ENCODE measurements around the gene DGKB.

GRCh38 chr7:14394786-14395185 lies 507.8 kb downstream of the DGKB start:
- TF ChIP-seq POLR2AphosphoS5 (IDR thresholded peaks at IDR 0.05; ENCODE audit: low read depth, low read length) (no peak), CTCF (IDR thresholded peaks at IDR 0.05; ENCODE audit: control extremely low read depth in 1 of 3, insufficient read depth in 1 of 3, low read depth in 1 of 3, low read length in 3 of 3) (no peak), SP1 (IDR thresholded peaks at IDR 0.05; ENCODE audit: low read depth, low read length) (no peak)

Measured in H1 (cell line).